ENCODE results near the gene MIX23.
A peak's percentile ranks its signal among the peaks of the same experiment; 100 is the strongest.

MIX23 gene

GRCh38 chr3:122395582-122395981, 12.6 kb upstream of the MIX23 start:
- DNase-seq (ENCODE audit: low read depth): no peak
- H3K4me3 ChIP-seq (ENCODE audit: low read depth, low read length): no peak overlapping the region
- no peak for TF ChIP-seq CTCF (IDR thresholded peaks at IDR 0.05; ENCODE audit: insufficient read depth, low read depth, low read length, missing control alignments)

DNA sequence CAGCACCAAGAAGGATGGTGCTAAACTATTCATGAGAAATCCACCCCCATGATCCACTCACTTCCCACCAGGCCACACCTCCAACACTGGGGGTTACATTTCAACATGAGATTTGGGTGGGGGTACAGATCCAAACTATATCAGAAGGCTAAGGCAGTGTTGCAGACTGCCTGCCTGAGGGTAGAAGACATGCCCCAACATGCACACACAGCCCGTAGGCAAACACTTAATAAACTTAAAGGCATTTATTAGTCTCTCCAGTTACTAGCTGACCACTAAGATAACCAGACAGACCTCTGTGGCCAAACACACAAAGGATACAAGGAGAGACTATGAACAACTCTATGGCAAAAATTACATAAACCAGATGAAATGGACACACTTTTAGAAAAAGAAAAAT, 11.1 kb upstream of the MIX23 start:
- DNase-seq (ENCODE audit: low read depth): no peak
- H3K4me3 ChIP-seq (ENCODE audit: low read depth, low read length): no peak overlapping the region
- no peak for TF ChIP-seq CTCF (IDR thresholded peaks at IDR 0.05; ENCODE audit: insufficient read depth, low read depth, low read length, missing control alignments)

GRCh38 chr3:122392868-122393844, 10.1 kb upstream of the MIX23 start:
- no peak overlapping the region for H3K4me3 ChIP-seq (ENCODE audit: low read depth, low read length)
- TF ChIP-seq CTCF (IDR thresholded peaks at IDR 0.05; ENCODE audit: insufficient read depth, low read depth, low read length, missing control alignments): peak; percentile 52
- DNase-seq (ENCODE audit: low read depth): peak; percentile 65

GRCh38 chr3:122391681-122392446, 8.8 kb upstream of the MIX23 start:
- DNase-seq (ENCODE audit: low read depth): no peak
- no peak for TF ChIP-seq CTCF (IDR thresholded peaks at IDR 0.05; ENCODE audit: insufficient read depth, low read depth, low read length, missing control alignments)
- H3K4me3 ChIP-seq (ENCODE audit: low read depth, low read length): no peak overlapping the region

GRCh38 chr3:122390665-122391064, 7.6 kb upstream of the MIX23 start:
- H3K4me3 ChIP-seq (ENCODE audit: low read depth, low read length): no peak overlapping the region
- no peak for DNase-seq (ENCODE audit: low read depth)
- no peak for TF ChIP-seq CTCF (IDR thresholded peaks at IDR 0.05; ENCODE audit: insufficient read depth, low read depth, low read length, missing control alignments)

DNA sequence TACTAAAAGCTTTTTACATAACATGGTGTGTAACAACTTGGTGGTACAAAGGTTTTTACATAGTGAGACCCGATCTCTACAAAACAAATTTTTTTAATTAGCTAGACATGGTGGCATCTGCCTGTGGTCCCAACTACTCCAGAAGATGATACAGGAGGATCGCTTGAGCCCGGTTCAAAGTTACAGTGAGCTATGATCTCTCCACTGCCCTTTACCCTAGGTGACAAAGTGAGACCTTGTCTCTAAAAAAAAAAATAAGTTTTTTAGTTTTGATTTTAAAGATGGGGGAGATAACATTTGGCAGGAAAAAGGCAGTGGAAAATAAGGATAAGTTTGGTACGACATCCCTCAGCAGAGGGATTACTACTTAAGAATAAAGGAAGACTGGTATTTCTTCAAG, 6.9 kb upstream of the MIX23 start:
- H3K4me3 ChIP-seq (ENCODE audit: low read depth, low read length): no peak overlapping the region
- DNase-seq (ENCODE audit: low read depth): no peak
- no peak for TF ChIP-seq CTCF (IDR thresholded peaks at IDR 0.05; ENCODE audit: insufficient read depth, low read depth, low read length, missing control alignments)

Data from GM12865 (cell line).